Esophagus squamous epithelium (tissue), 4 donors: ENCODE data around the gene RBM28.

ENCODE experiments used
- POLR2A ChIP-seq, 4 donors: fragments of 450-650 bp; IDR thresholded peaks; one replicate each; pipeline ENCODE4 v1.6.1; 2017; ENCODE audit warnings: antibody characterized with exemption in 4 of 4, mild to moderate bottlenecking in 4 of 4, moderate library complexity in 3 of 4
- TF ChIP-seq, protein P1 (sequence below), 6 experiments: fragments of 450-650 bp in 4 of 6; fragments of 200-600 bp in 2 of 6; sonication (generic) in 2 of 6; IDR thresholded peaks; one replicate each; pipeline ENCODE4 v1.5.1; 2016 to 2019; ENCODE audit warnings: antibody characterized with exemption in 6 of 6, mild to moderate bottlenecking in 4 of 6, moderate library complexity in 4 of 6

DNA sequence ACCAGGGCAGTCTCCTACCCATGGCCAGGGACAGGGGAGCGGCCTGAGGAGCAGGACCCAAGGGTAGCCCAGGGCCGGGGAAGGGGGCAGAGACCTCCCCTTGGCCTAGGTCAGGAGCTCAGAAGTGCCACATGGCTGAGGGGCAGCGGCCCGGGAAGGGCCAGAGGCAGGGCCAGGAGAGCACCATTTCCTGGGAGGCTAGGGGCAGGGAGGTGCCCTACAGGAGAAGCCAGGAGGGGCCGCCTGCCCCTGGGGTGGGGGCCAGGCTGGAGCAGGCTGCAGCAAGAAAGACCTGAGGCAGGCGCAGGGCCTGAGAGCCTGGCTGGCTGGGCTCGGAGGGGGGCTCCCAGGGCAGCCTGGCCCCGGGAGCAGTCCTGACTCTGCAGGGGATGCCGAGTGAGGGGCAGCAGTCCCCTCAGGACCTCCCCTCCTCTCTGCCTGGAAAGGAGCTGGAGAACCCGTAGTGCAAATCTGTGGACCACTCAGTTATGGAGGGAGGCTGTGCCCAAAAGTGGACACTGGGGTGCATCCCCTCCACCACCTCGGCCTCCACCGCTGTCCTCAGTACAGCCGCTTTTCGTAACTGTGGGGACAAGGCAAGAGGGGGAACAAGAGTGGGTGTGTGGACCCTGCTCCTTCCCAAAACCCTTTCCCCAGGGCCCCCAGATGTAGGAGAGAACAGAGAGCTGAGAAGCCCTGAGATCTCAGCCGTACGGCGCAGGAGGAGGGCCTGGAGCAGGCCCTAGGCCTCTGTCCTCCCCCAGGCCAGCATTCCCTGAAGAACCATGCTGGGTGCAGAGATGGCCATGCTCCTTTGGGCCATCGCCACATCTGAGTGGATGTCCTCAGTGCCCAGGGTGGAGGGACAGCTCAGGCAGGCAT is 49.0 kb upstream of the RBM28 start:
- no peak for TF ChIP-seq POLR2A (IDR thresholded peaks at IDR 0.05)
- TF ChIP-seq, protein P1, sequence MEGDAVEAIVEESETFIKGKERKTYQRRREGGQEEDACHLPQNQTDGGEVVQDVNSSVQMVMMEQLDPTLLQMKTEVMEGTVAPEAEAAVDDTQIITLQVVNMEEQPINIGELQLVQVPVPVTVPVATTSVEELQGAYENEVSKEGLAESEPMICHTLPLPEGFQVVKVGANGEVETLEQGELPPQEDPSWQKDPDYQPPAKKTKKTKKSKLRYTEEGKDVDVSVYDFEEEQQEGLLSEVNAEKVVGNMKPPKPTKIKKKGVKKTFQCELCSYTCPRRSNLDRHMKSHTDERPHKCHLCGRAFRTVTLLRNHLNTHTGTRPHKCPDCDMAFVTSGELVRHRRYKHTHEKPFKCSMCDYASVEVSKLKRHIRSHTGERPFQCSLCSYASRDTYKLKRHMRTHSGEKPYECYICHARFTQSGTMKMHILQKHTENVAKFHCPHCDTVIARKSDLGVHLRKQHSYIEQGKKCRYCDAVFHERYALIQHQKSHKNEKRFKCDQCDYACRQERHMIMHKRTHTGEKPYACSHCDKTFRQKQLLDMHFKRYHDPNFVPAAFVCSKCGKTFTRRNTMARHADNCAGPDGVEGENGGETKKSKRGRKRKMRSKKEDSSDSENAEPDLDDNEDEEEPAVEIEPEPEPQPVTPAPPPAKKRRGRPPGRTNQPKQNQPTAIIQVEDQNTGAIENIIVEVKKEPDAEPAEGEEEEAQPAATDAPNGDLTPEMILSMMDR (IDR thresholded peaks at IDR 0.05): no peak
